IMR-90 (cell line): ENCODE results near the gene SNAPC2. TPM values are rescaled to one million over a fixed set of nuclear protein-coding genes. Genes with fewer than 3 reads are reported as not detected.
"Not testable (repeated sequence)": the region's sequence is repeated elsewhere in the genome, so short reads cannot be mapped to it uniquely, and the experiment has no call there.

Source experiments
- ATAC-seq: fragments of 200-7000 bp; cut with Tn5 transposase; 2 replicates; pipeline ENCODE4 v1.9.1; 2020; ENCODE audit warnings: low read depth, mild to moderate bottlenecking, moderate library complexity
- BruUV-seq: library from RNA; stranded (reverse); fragments of 400-500 nt; replicated peaks from 2 replicates; lab custom pipeline; 2021; lab: Mats Ljungman, UMichigan
- CTCF ChIA-PET: fragments of 300-600 bp; formaldehyde crosslinking; extraction: SDS; loops from one replicate; lab custom pipeline; 2021; ENCODE audit warnings: antibody characterized with exemption; lab: Yijun Ruan, JAX
- POLR2A ChIA-PET: fragments of 300-600 bp; sonication (Branson Sonifier 250); formaldehyde crosslinking; loops from one replicate; lab custom pipeline; 2022; ENCODE audit warnings: antibody characterized with exemption; ENCODE audit not compliant: unreplicated experiment; lab: Charles Lee
- DNase-seq: peaks from one replicate; pipeline ENCODE4 v3.0.0; 2013
- H2AFZ ChIP-seq: replicated peaks from 2 replicates; pipeline ENCODE3; 2013; ENCODE audit warnings: low read length, mild to moderate bottlenecking; ENCODE audit not compliant: poor library complexity
- H2AK5ac ChIP-seq: 2 replicates; pipeline ENCODE4 v1.6.1; 2013; ENCODE audit warnings: low read depth, low read length, inconsistent platforms
- H2AK9ac ChIP-seq: replicated peaks from 2 replicates; pipeline ENCODE3; 2013; ENCODE audit warnings: mild to moderate bottlenecking, low read depth, low read length, moderate library complexity; ENCODE audit not compliant: poor library complexity
- H2BK120ac ChIP-seq: 2 replicates; pipeline ENCODE4 v1.6.1; 2013; ENCODE audit warnings: low read depth, low read length, inconsistent platforms
- H2BK15ac ChIP-seq: 3 replicates; pipeline ENCODE4 v1.6.1; 2013; ENCODE audit warnings: low read depth, low read length, inconsistent platforms
- H2BK20ac ChIP-seq: 2 replicates; pipeline ENCODE4 v1.6.1; 2013; ENCODE audit warnings: low read depth, mild to moderate bottlenecking, inconsistent platforms, low read length, moderate library complexity
- H2BK5ac ChIP-seq: 2 replicates; pipeline ENCODE4 v1.6.1; 2013; ENCODE audit warnings: mild to moderate bottlenecking, low read depth, low read length, inconsistent platforms; ENCODE audit not compliant: poor library complexity, severe bottlenecking
- H3K14ac ChIP-seq: replicated peaks from 2 replicates; pipeline ENCODE4 v1.6.1; 2013; ENCODE audit warnings: low read depth, low read length, inconsistent platforms
- H3K18ac ChIP-seq: 2 replicates; pipeline ENCODE4 v1.6.1; 2013; ENCODE audit warnings: low read depth, low read length, control low read depth
- H3K23ac ChIP-seq: 2 replicates; pipeline ENCODE4 v1.6.1; 2013; ENCODE audit warnings: low read depth, low read length, inconsistent platforms
- H3K27ac ChIP-seq: 2 replicates; pipeline ENCODE4 v1.5.1; 2013; ENCODE audit warnings: mild to moderate bottlenecking, control low read depth, low read length; ENCODE audit not compliant: insufficient read depth
- H3K27me3 ChIP-seq: 2 replicates; pipeline ENCODE4 v1.6.1; 2013; ENCODE audit warnings: low read length; ENCODE audit not compliant: control insufficient read depth, insufficient read depth
- H3K36me3 ChIP-seq: 2 replicates; pipeline ENCODE4 v1.6.1; 2013; ENCODE audit warnings: low read length, mixed read lengths; ENCODE audit not compliant: control insufficient read depth, insufficient read depth
- H3K4ac ChIP-seq: 2 replicates; pipeline ENCODE4 v1.6.1; 2013; ENCODE audit warnings: low read depth, low read length, inconsistent platforms
- H3K4me1 ChIP-seq: 2 replicates; pipeline ENCODE4 v1.6.1; 2013; ENCODE audit warnings: low read length, mixed read lengths; ENCODE audit not compliant: control insufficient read depth, insufficient read depth
- H3K4me2 ChIP-seq: 2 replicates; pipeline ENCODE4 v1.6.1; 2013; ENCODE audit warnings: low read depth, mild to moderate bottlenecking, control low read depth, low read length, moderate library complexity
- H3K4me3 ChIP-seq: 2 replicates; pipeline ENCODE4 v1.5.1; 2013; ENCODE audit warnings: low read depth, mild to moderate bottlenecking, control low read depth, low read length, moderate library complexity; ENCODE audit not compliant: insufficient read depth
- H3K56ac ChIP-seq: 2 replicates; pipeline ENCODE4 v1.6.1; 2013; ENCODE audit warnings: low read length, inconsistent platforms; ENCODE audit not compliant: insufficient read depth; ENCODE audit errors: extremely low read depth
- H3K79me1 ChIP-seq, 2 experiments: 2 replicates each; pipeline ENCODE4 v1.6.1; 2013; ENCODE audit warnings: low read length in 2 of 2, inconsistent platforms in 1 of 2, low read depth in 1 of 2
- H3K9ac ChIP-seq: 2 replicates; pipeline ENCODE4 v1.6.1; 2013; ENCODE audit warnings: low read depth, low read length, control low read depth
- H3K9me1 ChIP-seq: 2 replicates; pipeline ENCODE4 v1.6.1; 2013; ENCODE audit warnings: low read length, inconsistent platforms; ENCODE audit not compliant: insufficient read depth
- H3K9me3 ChIP-seq: 2 replicates; pipeline ENCODE4 v1.6.1; 2013; ENCODE audit warnings: low read length; ENCODE audit not compliant: control insufficient read depth, insufficient read depth
- H4K20me1 ChIP-seq: 2 replicates; pipeline ENCODE4 v1.6.1; 2013; ENCODE audit warnings: low read length, inconsistent platforms; ENCODE audit not compliant: insufficient read depth
- H4K5ac ChIP-seq: 2 replicates; pipeline ENCODE4 v1.6.1; 2013; ENCODE audit warnings: mild to moderate bottlenecking, low read depth, low read length, control low read depth
- H4K8ac ChIP-seq, 2 experiments: 2 replicates each; pipeline ENCODE4 v1.6.1; 2013; ENCODE audit warnings: low read depth in 2 of 2, low read length in 2 of 2, control low read depth in 1 of 2, inconsistent platforms in 1 of 2
- H4K91ac ChIP-seq: 2 replicates; pipeline ENCODE4 v1.6.1; 2013; ENCODE audit warnings: low read depth, low read length, inconsistent platforms; ENCODE audit not compliant: insufficient read depth
- WGBS, 2 experiments: methylation state at CpG; one replicate each; pipeline versions ENCODE4 v1.1.5 to v1.1.7; 2013; ENCODE audit warnings: missing lambda C conversion rate in 2 of 2; ENCODE audit not compliant: insufficient read length in 1 of 2; ENCODE audit errors: extremely low coverage in 2 of 2; 5-methylcytosine and 5-hydroxymethylcytosine counted together
- dilution Hi-C: fragments of 300-500 bp; cut with HindIII; formaldehyde crosslinking; loops from one replicate; pipeline ENCODE4 v1.14.3; 2018; ENCODE audit warnings: low sequenced_read_pairs; ENCODE audit not compliant: unreplicated experiment
- in situ Hi-C: fragments of 300-500 bp; cut with MboI; formaldehyde crosslinking; loops from 3 replicates; pipeline ENCODE4 v1.14.3; 2019; ENCODE audit warnings: low sequenced_read_pairs, inconsistent platforms, mixed read lengths
- intact Hi-C: fragments of 100-400 bp; cut with micrococcal nuclease; formaldehyde crosslinking; loops from 2 replicates; pipeline ENCODE4 v1.10.0; 2022
- polyA plus RNA-seq, 3 experiments: library from polyadenylated mRNA; depleted of rRNA; stranded (reverse); fragments of >200 nt; gene quantifications; 2 replicates each; pipeline ENCODE4 v1.2.3, GENCODE V29; 2012; ENCODE audit warnings: low replicate concordance in 1 of 3
- total RNA-seq: library from RNA; depleted of rRNA; stranded (reverse); fragments of >200 nt; gene quantifications from 2 replicates; pipeline ENCODE4 v1.2.3, GENCODE V29; 2012

SNAPC2 gene
- total and polyA plus RNA-seq, 2 of the 4 experiments (the other 2 are of a cell fraction), result 12.5 to 29.2 TPM

DNA sequence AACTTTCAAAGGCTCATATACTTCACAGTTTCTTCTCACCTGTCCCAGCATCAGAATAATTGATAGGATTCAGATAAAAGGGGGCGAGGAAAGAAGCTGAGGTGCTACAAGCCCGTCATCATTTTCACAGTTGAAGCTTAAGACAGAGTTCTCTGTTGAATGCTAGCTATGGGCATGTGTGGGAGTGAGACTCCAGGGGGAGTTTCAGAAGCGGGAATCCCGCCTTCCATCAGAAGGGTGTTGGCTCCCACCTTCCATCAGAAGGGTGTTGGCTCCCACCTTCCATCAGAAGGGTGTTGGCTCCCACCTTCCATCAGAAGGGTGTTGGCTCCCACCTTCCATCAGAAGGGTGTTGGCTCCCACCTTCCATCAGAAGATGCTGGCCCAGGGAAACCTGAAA, 40.9 kb downstream of the SNAPC2 start:
- POLR2A ChIA-PET, intact Hi-C loops: not testable (repeated sequence)
- CTCF ChIA-PET, result interaction anchor here (0.9 kb wide), 1 partner anchor 10 kb away, joined by 4 read pairs; no protein-coding TSS in a partner anchor

More for the DNA sequence above, 40.9 kb downstream of the SNAPC2 start:
- H3K27ac ChIP-seq, H2BK120ac ChIP-seq, H3K4me2 ChIP-seq, H3K9me3 ChIP-seq, H3K79me1 ChIP-seq, H4K20me1 ChIP-seq, H3K4me3 ChIP-seq, ATAC-seq, H4K91ac ChIP-seq, H2AK5ac ChIP-seq, H3K4me1 ChIP-seq, H3K56ac ChIP-seq, H4K5ac ChIP-seq, dilution Hi-C loops, H3K14ac ChIP-seq, H3K18ac ChIP-seq, H2BK5ac ChIP-seq, H3K27me3 ChIP-seq, in situ Hi-C loops, H4K8ac ChIP-seq, H2BK20ac ChIP-seq, DNase-seq, H2AK9ac ChIP-seq, H3K9ac ChIP-seq, H3K9me1 ChIP-seq, H3K4ac ChIP-seq, BruUV-seq, H2BK15ac ChIP-seq, H3K23ac ChIP-seq, H2AFZ ChIP-seq: not testable (repeated sequence)
- H3K36me3 ChIP-seq, result peaks cover 47% of the 10 kb centered on the region
- WGBS, 2 experiments, result no CpG with 5 or more reads among the region's 4 CpGs
